GM21390 (cell line): ENCODE results near the gene CD9.
"Not testable (repeated sequence)": the region's sequence is repeated elsewhere in the genome, so short reads cannot be mapped to it uniquely, and the experiment has no call there.

Source experiments
- ATAC-seq: cut with Tn5 transposase; IDR thresholded peaks from one replicate; pipeline ENCODE4 v1.9.1; 2021; ENCODE audit not compliant: unreplicated experiment

Gene CD9

GRCh38 chr12:6178981-6179761, 21.0 kb upstream of the CD9 start:
- no peak for ATAC-seq

- ATAC-seq: no peak
These were observed 19.7 kb upstream of the CD9 start for GRCh38 chr12:6180268-6181051.

- no peak for ATAC-seq
These were observed 19.0 kb upstream of the CD9 start for GRCh38 chr12:6181166-6181565.

DNA sequence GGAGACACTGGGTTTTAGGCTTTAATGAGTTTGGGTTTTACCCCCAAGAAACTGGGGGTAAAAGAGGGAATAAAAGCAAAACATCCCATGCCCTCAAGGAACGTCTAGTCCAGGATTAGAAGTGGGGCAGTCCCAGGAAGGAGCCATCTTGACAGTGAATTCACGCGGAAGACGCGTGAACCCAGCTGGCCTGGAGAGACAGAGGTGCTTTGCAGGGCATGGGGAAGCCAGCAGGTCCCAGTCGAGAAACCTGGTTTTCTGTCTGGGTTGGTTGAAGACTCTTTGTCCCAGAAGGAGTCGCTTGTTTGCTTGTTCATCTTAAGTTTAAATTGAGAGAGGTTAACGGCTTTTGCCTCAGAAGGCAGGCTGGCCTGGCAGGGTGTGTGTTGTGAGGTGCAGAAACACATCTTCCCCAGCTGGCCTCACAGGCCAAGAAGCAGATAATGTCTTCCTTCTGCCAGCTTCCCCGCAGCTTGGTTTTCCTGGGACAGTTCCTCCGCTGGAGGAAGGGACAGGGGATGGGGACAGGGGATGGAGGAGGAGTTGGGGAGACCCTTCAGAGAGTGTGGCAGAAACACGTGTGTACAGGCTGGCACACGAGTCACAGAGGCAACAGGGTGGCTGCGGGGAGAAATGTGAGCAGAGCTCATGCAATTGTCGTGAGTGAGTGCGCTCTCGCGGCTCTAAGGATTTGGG, 18.5 kb upstream of the CD9 start:
- ATAC-seq: no peak

DNA sequence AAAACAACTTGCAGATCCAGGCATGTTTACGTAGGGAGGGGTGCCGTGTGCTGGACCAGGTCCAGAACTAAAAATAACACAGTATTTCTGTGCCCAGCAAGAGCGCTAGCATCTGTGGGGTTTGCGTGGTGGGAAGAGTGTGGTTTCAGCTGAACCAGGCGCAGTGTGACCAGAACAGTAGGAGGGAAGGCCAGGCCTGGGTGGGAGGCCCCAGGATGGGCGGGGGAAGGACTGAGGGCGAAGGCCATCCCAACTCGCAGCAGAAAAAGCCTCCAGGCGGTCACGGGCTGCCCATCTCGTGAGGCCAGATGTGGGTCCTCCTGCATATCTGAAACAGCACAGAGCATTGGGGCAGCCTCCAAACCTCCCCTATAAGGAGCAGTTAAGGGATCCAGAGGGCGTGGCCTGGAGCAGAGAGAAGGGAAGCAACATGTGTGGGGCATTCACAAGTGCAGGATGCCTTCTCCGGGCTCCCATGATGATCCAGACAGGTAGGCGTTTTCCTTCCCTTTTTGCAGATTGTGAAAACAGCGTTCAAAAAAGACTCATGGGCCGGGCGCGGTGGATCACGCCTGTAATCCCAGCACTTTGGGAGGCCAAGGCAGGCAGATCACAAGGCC, 17.8 kb upstream of the CD9 start:
- no peak for ATAC-seq

DNA sequence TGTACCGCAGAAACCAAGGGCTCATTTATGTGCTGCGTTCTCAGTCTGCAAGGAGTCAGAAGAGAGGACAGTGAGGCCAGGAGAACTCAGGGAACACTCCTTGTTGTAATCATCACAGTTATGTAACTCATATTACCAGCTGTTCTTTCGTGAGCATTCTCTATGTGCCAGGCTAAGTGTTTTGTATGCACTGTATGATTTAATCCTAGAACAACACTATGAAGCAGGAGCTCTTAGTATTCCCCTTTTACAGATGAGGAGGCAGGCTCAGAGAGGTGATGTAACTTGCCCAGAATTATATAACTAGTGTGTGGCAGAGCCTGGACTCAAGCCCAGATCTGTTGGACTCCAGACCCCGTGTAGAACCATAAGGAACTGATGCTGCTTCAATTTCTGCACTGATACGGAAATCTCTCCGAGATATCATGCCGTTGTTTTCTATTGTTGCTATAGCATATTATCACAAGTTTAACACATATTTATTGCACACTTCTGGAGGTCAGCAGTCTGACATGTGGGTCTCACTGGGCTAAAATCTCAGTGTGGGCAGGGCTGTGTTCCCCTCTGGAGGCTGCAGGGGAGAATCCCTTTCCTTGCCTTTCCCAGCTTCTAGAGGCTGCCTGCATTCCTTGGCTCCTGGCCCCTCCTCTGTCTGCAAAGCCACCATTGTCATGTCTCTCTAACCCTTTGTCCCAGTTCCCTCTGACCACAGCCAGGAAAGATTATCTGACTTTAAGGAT, 16.3 kb upstream of the CD9 start:
- ATAC-seq: no peak

DNA sequence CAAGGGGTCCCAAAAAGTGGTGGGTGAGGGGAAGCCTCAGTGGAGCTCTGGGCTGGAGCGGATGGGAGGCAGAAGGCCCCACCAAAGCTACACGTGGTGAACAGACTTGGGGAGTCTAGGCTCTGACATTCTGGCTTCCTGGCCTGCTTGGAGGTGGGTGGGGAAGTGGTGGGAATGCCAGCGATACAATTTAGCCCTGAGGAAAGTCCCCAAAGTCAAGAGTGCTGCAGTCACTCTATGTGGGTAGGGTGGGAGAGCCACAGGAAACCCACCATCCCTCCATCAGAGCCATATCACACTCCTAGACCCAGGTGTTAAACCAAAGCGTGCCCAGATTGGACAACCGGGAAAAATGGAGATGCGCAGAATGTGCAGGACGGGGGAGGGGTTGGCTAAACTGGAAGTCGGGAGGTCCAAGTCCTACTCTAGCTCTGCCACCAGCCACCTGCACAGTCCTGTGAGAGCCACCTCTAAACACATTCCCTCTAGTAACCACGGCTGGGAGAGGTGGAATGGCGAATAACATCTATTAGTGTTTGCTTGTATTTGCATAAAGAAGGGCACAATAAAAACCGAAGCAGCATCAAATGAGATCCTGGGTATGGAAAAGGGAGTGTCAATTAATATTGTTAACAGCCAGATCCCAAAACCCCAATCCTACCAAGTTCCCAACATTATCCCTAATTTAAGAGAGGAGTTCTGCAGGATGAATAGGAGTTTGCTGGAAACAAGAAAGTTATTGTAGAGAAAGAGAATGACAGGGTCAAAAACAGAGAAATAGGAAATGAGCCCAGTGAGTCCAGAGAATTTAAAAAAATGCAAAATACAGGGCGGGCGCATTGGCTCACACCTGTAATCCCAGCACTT, 14.0 kb upstream of the CD9 start:
- no peak for ATAC-seq

GRCh38 chr12:6187948-6188793, 12.0 kb upstream of the CD9 start:
- no peak for ATAC-seq

DNA sequence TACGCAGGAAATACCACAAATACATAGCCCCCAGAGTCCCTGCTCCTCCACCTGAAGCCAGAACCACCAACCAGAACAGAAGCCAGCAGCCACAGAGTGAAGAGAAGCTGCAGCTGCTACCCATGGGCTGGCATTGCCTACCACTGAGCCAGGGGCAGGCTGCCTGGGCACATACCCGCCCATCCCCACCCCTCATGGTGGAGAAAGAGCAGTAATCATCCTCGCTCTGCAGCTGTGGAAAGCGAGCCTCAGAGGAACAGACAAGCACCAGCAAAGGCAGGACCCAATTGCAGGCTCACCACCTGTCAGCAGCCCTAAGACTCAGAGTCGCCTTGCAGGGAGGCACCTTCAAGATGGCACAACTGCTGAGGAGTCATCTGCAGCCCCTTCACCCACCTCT, 11.2 kb upstream of the CD9 start:
- no peak for ATAC-seq

- ATAC-seq: not testable (repeated sequence)
These were observed 10.1 kb upstream of the CD9 start for GRCh38 chr12:6189952-6190598.

DNA sequence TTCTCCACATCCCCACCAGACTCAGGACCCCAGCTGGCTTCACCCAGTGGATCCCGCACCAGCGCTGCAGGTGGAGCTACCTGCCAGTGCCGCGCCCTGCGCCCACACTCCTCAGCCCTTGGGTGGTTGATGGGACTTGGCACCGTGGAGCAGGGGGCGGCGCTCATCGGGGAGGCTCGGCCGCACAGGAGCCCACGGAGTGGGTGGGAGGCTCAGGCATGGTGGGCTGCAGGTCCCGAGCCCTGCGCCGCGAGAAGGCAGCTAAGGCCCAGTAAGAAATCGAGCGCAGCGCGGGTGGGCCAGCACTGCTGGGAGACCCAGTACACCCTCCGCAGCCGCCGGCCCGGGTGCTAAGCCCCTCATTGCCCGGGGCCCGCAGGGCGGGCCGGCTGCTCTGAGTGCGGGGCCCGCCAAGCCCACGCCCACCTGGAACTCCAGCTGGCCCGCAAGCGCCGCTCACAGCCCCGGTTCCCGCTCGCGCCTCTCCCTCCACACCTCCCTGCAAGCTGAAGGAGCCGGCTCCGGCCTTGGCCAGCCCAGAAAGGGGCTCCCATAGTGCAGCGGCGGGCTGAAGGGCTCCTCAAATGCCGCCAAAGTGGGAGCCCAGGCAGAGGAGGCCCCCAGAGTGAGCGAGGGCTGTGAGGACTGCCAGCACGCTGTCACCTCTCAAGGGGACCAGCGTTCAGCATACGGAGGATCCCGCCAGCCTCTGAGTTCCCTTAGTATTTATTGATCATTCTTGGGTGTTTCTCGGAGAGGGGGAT, 9.3 kb upstream of the CD9 start:
- not testable (repeated sequence) for ATAC-seq

- ATAC-seq: no peak
These were observed 7.4 kb upstream of the CD9 start for GRCh38 chr12:6192604-6193380.

DNA sequence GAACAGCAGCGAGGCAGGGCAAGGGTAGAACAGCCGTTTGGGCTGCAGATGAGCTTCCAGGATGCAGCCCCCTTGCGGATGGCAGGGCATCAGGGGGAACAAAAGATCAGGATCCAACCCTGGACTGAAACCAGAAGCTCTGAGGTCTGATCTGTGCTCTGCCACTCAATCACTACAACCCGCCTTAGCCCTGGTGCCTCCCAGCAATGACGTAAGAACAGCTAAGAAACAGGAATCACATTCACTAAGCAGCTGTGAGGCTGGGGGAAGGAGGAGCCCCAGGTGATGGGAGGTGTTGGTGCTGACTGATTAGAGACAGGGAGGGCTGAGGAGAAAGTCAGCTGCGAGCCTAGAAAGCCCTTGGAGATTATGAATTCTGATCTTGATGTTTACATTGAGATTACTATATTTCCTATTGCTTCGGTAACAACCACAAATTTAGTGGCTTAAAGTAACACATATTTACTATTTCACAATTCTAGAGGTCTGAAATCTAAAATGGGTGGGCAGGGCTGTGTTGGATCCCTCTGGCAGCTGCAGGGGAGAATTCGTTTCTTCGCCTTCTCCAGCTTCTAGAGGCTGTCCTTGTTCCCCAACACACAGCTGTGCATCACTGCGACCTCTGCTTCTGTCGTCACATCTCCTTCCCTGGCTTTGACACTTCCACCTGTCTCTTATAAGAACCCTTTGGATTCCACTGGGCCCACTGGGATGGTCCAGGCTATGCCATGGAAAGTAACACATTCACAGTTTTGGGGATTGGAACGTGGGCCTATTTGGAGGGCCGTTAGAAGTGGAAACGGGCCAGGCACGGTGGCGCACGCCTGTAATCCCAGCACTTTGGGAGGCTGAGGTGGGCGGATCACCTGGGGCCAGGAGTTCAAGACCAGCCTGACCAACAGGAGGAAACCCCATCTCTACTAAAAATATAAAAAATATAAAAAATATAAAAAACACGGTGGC, 6.1 kb upstream of the CD9 start:
- no peak for ATAC-seq

DNA sequence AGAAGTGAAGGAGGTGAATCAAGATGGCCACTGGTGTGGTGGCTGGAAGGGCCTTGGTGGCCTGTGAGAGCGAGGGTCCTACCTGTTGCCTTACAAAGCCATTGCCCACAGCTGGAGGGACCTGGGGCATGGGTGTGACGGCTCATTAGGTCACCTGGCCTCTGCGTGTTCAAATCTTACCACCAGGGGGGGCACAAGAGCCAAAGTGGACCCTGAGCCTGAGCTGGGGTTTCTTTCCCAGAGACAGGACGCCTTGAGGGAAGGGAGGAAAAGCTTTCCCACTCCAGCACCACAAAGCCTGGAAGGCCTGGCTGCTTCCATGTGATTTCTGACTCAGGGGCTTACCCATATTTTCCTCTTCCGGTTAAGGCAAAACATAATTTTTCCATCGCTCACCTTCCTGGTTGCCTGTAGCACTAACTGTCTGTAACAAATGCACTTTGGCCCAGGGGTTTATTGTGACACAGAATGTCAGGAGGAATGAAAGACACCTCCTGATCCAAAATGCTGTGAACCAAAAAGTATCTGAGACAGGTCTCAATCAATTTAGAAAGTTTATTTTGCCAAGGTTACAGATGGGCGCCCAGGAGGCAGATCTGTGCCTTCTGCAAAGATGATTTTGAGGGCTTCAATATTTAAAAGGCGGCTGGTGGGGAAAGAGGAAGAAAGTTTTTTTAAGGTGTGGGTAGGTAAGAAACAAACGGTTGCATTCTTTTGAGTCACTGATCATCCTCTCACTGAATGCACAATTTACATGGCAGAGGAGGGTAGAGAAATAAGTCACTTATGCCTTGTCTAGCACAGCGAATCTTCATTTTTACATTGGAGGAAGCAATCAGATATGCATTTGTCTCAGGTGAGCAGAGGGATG, 4.3 kb upstream of the CD9 start:
- no peak for ATAC-seq

GRCh38 chr12:6198051-6198450, 2.1 kb upstream of the CD9 start:
- no peak for ATAC-seq
